Endothelial cell of umbilical vein (primary cell): Measurements from ENCODE around the gene GMCL2. TPM values are rescaled to one million over a fixed set of nuclear protein-coding genes. Genes with fewer than 3 reads are reported as not detected.

ENCODE experiments used
- BruUV-seq: library from RNA; stranded (reverse); fragments of 400-500 nt; replicated peaks from 2 replicates; lab custom pipeline; 2021; lab: Mats Ljungman, UMichigan
- CTCF ChIA-PET: fragments of 300-600, 350-600 bp; sonication (Branson Sonifier 250); formaldehyde crosslinking; loops from one replicate; lab custom pipeline; 2021; ENCODE audit warnings: antibody characterized with exemption, inconsistent platforms; lab: Charles Lee
- POLR2A ChIA-PET: fragments of 300-600, 350-600 bp; sonication (Branson Sonifier 250); formaldehyde crosslinking; loops from one replicate; lab custom pipeline; 2021; ENCODE audit warnings: antibody characterized with exemption, inconsistent platforms; lab: Charles Lee
- DNase-seq: peaks from one replicate; pipeline ENCODE4 v3.0.0-alpha.2; 2011; ENCODE audit warnings: low read depth, low spot score
- FAIRE-seq: peaks from 2 replicates; lab custom pipeline; 2011; peaks lifted over from hg19 to GRCh38; lab: Jason Lieb, UNC
- H2AFZ ChIP-seq: 2 replicates; pipeline ENCODE4 v1.6.0; 2012; ENCODE audit warnings: low read depth, low read length, control low read depth, inconsistent platforms
- H3K27ac ChIP-seq: 2 replicates; pipeline ENCODE4 v1.5.1; 2011; ENCODE audit warnings: low read depth, mild to moderate bottlenecking, control low read depth, low read length, moderate library complexity; ENCODE audit not compliant: insufficient read depth
- H3K27me3 ChIP-seq, 2 experiments: 2 replicates each; pipeline versions ENCODE4 v1.6.0 to v1.6.1; 2011; ENCODE audit warnings: low read length in 2 of 2, mixed read lengths in 1 of 2; ENCODE audit not compliant: control insufficient read depth in 2 of 2, insufficient read depth in 2 of 2
- H3K36me3 ChIP-seq, 2 experiments: 2 replicates in 1 of 2; 3 replicates in 1 of 2; pipeline ENCODE4 v1.5.1; 2011; ENCODE audit warnings: low read length in 2 of 2, mild to moderate bottlenecking in 1 of 2, moderate library complexity in 1 of 2; ENCODE audit not compliant: control insufficient read depth in 2 of 2, insufficient read depth in 2 of 2; ENCODE audit errors: extremely low read depth in 1 of 2
- H3K4me1 ChIP-seq: 3 replicates; pipeline ENCODE4 v1.5.1; 2011; ENCODE audit warnings: mild to moderate bottlenecking, low read length; ENCODE audit not compliant: control insufficient read depth, insufficient read depth; ENCODE audit errors: extremely low read depth
- H3K4me2 ChIP-seq: 2 replicates; pipeline ENCODE4 v1.6.1; 2011; ENCODE audit warnings: low read length, control low read depth, mixed read lengths; ENCODE audit not compliant: insufficient read depth
- H3K4me3 ChIP-seq, 3 experiments: fragments of 200-600 bp in 1 of 3; sonication (generic), shearing (Covaris generic) in 1 of 3; replicated peaks in 1 of 3; 2 replicates each; pipeline ENCODE4 v1.5.1; 2011 to 2016; ENCODE audit warnings: control low read depth in 3 of 3, low read length in 3 of 3, mild to moderate bottlenecking in 2 of 3, inconsistent platforms in 1 of 3, low read depth in 1 of 3, moderate library complexity in 1 of 3; ENCODE audit not compliant: insufficient read depth in 1 of 3
- H3K79me2 ChIP-seq: 2 replicates; pipeline ENCODE4 v1.6.0; 2012; ENCODE audit warnings: low read length, inconsistent platforms; ENCODE audit not compliant: control insufficient read depth, insufficient read depth
- H3K9ac ChIP-seq: replicated peaks from 2 replicates; pipeline ENCODE3; 2011; ENCODE audit warnings: low read length, control low read depth; ENCODE audit not compliant: insufficient read depth; ENCODE audit errors: extremely low read depth
- H3K9me1 ChIP-seq: replicated peaks from 3 replicates; pipeline ENCODE4 v1.6.0; 2011; ENCODE audit warnings: mild to moderate bottlenecking, low read length; ENCODE audit not compliant: control insufficient read depth, insufficient read depth; ENCODE audit errors: extremely low read depth
- H3K9me3 ChIP-seq: replicated peaks from 2 replicates; pipeline ENCODE4 v1.5.1; 2012; ENCODE audit warnings: low read length, inconsistent platforms; ENCODE audit not compliant: control insufficient read depth, insufficient read depth
- H4K20me1 ChIP-seq: replicated peaks from 2 replicates; pipeline ENCODE3; 2011; ENCODE audit warnings: mild to moderate bottlenecking, low read length; ENCODE audit not compliant: control insufficient read depth, insufficient read depth; ENCODE audit errors: extremely low read depth
- GATA2 ChIP-seq: IDR thresholded peaks from 2 replicates; pipeline ENCODE4 v1.7.0; 2011; ENCODE audit warnings: low read depth, mild to moderate bottlenecking, moderate library complexity, mixed read lengths, low read length; ENCODE audit not compliant: insufficient read length, insufficient read depth
- POLR2A ChIP-seq: IDR thresholded peaks from 2 replicates; pipeline ENCODE4 v1.6.1; 2012; ENCODE audit warnings: low read depth, mild to moderate bottlenecking, control low read depth, low read length
- POLR2AphosphoS5 ChIP-seq: IDR thresholded peaks from 2 replicates; pipeline ENCODE4 v1.6.1; 2012; ENCODE audit warnings: low read depth, mild to moderate bottlenecking, control low read depth, low read length, moderate library complexity; ENCODE audit not compliant: insufficient read depth
- dilution Hi-C: fragments of 300-500 bp; cut with MboI; formaldehyde crosslinking; loops from one replicate; pipeline ENCODE4 v1.15.0; 2019; ENCODE audit warnings: low sequenced_read_pairs; ENCODE audit not compliant: extremely low pct_ligation_motif_present
- intact Hi-C: fragments of 100-400 bp; cut with micrococcal nuclease; formaldehyde crosslinking; loops from one replicate; pipeline ENCODE4 v1.10.0; 2022
- polyA plus RNA-seq, 4 experiments: library from polyadenylated mRNA; depleted of rRNA in 3 of 4; stranded (reverse) in 3 of 4; unstranded in 1 of 4; fragments of >200 nt; gene quantifications; 2 replicates each; pipeline versions ENCODE4 v1.2.1 to v1.2.3, GENCODE V29; 2011 to 2012; ENCODE audit warnings: missing spikeins in 1 of 4
- total RNA-seq: library from RNA; stranded (reverse); gene quantifications from 2 replicates; pipeline ENCODE4 v1.2.3, GENCODE V29; 2021
- TF ChIP-seq, protein P1 (sequence below), 2 donors: IDR thresholded peaks; 1 replicate in 1 of 2; 2 replicates in 1 of 2; pipeline ENCODE4 v1.5.1; 2011; ENCODE audit warnings: low read length in 2 of 2, mild to moderate bottlenecking in 2 of 2, moderate library complexity in 2 of 2, control low read depth in 1 of 2, inconsistent platforms in 1 of 2, low read depth in 1 of 2; ENCODE audit not compliant: insufficient read depth in 1 of 2; ENCODE audit errors: extremely low read depth in 1 of 2

Gene GMCL2
- total and polyA plus RNA-seq, 2 donors (not counting 3 experiments of a cell fraction or from before 2014, with no cell fraction given) = not detected

- DNase-seq (no peak), FAIRE-seq (no peak)
- dilution Hi-C loops (no loop called here), intact Hi-C loops (no loop called here)
- POLR2A ChIA-PET = no interaction called here
- Histone ChIP-seq H3K27me3 (no peaks in the 10 kb centered on the region), H3K27ac (no peak overlapping the region), H3K4me3 (no peak overlapping the region), H3K9ac (no peak overlapping the region), H4K20me1 (peaks cover 4% of the 10 kb centered on the region), H3K9me1 (no peaks in the 10 kb centered on the region), H3K36me3 (peaks cover 41 to 74% of the 10 kb centered on the region in 2 experiments), H3K4me2 (no peak overlapping the region), H3K79me2 (peaks cover 32% of the 10 kb centered on the region), H2AFZ (no peak overlapping the region), H3K9me3 (no peaks in the 10 kb centered on the region), H3K4me1 (peaks cover 13% of the 10 kb centered on the region)
- TF ChIP-seq POLR2AphosphoS5 = no peak
- TF ChIP-seq POLR2A = peak; percentile 40
- no peak for TF ChIP-seq GATA2
- TF ChIP-seq, protein P1, sequence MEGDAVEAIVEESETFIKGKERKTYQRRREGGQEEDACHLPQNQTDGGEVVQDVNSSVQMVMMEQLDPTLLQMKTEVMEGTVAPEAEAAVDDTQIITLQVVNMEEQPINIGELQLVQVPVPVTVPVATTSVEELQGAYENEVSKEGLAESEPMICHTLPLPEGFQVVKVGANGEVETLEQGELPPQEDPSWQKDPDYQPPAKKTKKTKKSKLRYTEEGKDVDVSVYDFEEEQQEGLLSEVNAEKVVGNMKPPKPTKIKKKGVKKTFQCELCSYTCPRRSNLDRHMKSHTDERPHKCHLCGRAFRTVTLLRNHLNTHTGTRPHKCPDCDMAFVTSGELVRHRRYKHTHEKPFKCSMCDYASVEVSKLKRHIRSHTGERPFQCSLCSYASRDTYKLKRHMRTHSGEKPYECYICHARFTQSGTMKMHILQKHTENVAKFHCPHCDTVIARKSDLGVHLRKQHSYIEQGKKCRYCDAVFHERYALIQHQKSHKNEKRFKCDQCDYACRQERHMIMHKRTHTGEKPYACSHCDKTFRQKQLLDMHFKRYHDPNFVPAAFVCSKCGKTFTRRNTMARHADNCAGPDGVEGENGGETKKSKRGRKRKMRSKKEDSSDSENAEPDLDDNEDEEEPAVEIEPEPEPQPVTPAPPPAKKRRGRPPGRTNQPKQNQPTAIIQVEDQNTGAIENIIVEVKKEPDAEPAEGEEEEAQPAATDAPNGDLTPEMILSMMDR (IDR thresholded peaks at IDR 0.05; ENCODE audit: extremely low read depth in 1 of 2, insufficient read depth in 1 of 2, low read depth in 1 of 2, low read length in 2 of 2) = no peak
- BruUV-seq = no TSS peak
- CTCF ChIA-PET = no interaction called here
These were observed 24.2 kb upstream of the GMCL2 start for GRCh38 chr5:178211095-178212048.
